ENCODE results near the gene TUBG2. TPM values are rescaled to one million over a fixed set of nuclear protein-coding genes. Genes with fewer than 3 reads are reported as not detected.
A peak's percentile ranks its signal among the peaks of the same experiment; 100 is the strongest.

The TUBG2 gene
- total and polyA plus RNA-seq, 10 of the 15 experiments (the other 5 are each of a cell fraction or from before 2014, with no cell fraction given), result 1.2 to 12.5 (median 8.9) TPM

DNA sequence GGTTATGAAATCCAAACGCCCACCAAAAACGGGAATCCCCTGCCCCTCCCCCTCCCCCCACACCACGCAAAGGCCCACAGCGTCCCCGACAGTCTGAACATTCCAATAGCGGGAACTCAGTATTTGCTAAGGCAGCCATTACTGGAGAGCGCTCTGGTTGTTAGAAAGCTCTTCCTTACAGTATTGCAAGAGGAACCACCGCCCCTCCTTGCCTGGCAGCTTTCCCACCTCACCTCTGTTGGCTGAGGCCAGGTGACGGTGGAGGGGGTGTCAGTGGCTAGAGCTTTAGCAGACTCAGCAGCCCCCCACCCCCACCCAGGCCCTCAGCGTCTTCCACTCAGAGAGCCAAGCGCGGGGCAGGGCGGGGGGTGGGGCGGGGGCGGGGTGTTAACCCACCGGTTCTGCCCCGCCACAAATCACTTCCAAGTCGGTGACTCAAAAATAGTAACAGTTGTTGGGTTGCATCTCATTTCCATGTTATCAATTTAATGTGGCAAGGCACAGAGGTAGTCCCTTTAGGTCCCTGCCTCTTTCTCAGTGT lies 19.9 kb downstream of the TUBG2 start:
- H3K36me3 ChIP-seq (ENCODE audit: control insufficient read depth in 2 of 2, insufficient read depth in 2 of 2, low read length in 1 of 2), result no peaks in the 10 kb centered on the region
- peaks cover 83% of the 10 kb centered on the region for H3K79me2 ChIP-seq (ENCODE audit: control insufficient read depth, insufficient read depth, low read length)
- H4K20me1 ChIP-seq (ENCODE audit: control insufficient read depth, insufficient read depth), result no peaks in the 10 kb centered on the region
- ChIA-PET CTCF (interaction anchor here (0.8 to 10.1 kb wide), 10 partner anchors 10 to 130 kb away, joined by 3 to 239 read pairs (median 6); partner anchors contain the start of genes PSMC3IP, RETREG3, TUBG1 and TUBG2), RAD21 (ENCODE audit: unreplicated experiment) (interaction anchor here (0.6 to 6.5 kb wide), 11 partner anchors 26 to 578 kb away, joined by 3 to 152 read pairs (median 5); partner anchors contain the start of genes PSMC3IP, RETREG3 and TUBG1), POLR2A (interaction anchor here (0.9 to 6.6 kb wide), 11 partner anchors 21 to 264 kb away, joined by 3 to 120 read pairs (median 6); partner anchors contain the start of genes PSMC3IP, RETREG3, TUBG1 and TUBG2), SMC1A (ENCODE audit: uncharacterized antibody, unreplicated experiment) (interaction anchor here (0.9 to 8.3 kb wide), 10 partner anchors 20 to 142 kb away, joined by 3 to 124 read pairs (median 12); partner anchors contain the start of genes PSMC3IP, RETREG3, TUBG1 and TUBG2)
- no peaks in the 10 kb centered on the region for H3K27me3 ChIP-seq (replicated peaks in 1 of 2; ENCODE audit: control insufficient read depth in 2 of 2, insufficient read depth in 2 of 2, low read length in 1 of 2)
- peak overlapping the region; percentile 100 for H3K4me2 ChIP-seq (ENCODE audit: control insufficient read depth, insufficient read depth)
- DNase-seq (ENCODE audit: low read depth, low spot score) (no peak), ATAC-seq (peak; percentile 3), FAIRE-seq (no peak)
- H3K9me3 ChIP-seq (replicated peaks; ENCODE audit: control insufficient read depth, insufficient read depth, low read length), result no peaks in the 10 kb centered on the region
- peak overlapping the region; percentile 91 for H2AFZ ChIP-seq (ENCODE audit: control insufficient read depth, low read depth, low read length)
- peak overlapping the region; percentile 82 for H3K4me3 ChIP-seq
- 13% methylated on average over 6 of the region's 18 CpGs for WGBS (ENCODE audit: insufficient coverage, insufficient replicate concordance, low lambda C conversion rate, missing lambda C conversion rate)
- no TSS peak for BruUV-seq (replicated peaks)
- H3K27ac ChIP-seq (ENCODE audit: control insufficient read depth, insufficient read depth), result peak overlapping the region; percentile 93
- H3K4me1 ChIP-seq (ENCODE audit: control insufficient read depth, insufficient read depth, low read length), result peaks cover 19% of the 10 kb centered on the region
- in situ Hi-C loops (cut with MboI) (no loop called here), intact Hi-C loops (cut with micrococcal nuclease; ENCODE audit: unreplicated experiment) (loop anchor here (2.0 kb wide), 1 partner anchor 60 kb away; no protein-coding TSS in a partner anchor)
- H3K9ac ChIP-seq (ENCODE audit: control insufficient read depth, insufficient read depth, low read length), result peak overlapping the region; percentile 88
- no peak for TF ChIP-seq NFYA (IDR thresholded peaks at IDR 0.05; ENCODE audit: borderline replicate concordance, low read depth, low read length)
- peak in 1 of 2 experiments; percentile 5; a peak in 1 of 4 replicates for TF ChIP-seq BHLHE40 (IDR thresholded peaks at IDR 0.05; ENCODE audit: borderline replicate concordance in 1 of 2, low read depth in 2 of 2, low read length in 1 of 2)
- no peak for TF ChIP-seq GABPA (IDR thresholded peaks at IDR 0.05; ENCODE audit: low read depth)
- TF ChIP-seq, protein P1, sequence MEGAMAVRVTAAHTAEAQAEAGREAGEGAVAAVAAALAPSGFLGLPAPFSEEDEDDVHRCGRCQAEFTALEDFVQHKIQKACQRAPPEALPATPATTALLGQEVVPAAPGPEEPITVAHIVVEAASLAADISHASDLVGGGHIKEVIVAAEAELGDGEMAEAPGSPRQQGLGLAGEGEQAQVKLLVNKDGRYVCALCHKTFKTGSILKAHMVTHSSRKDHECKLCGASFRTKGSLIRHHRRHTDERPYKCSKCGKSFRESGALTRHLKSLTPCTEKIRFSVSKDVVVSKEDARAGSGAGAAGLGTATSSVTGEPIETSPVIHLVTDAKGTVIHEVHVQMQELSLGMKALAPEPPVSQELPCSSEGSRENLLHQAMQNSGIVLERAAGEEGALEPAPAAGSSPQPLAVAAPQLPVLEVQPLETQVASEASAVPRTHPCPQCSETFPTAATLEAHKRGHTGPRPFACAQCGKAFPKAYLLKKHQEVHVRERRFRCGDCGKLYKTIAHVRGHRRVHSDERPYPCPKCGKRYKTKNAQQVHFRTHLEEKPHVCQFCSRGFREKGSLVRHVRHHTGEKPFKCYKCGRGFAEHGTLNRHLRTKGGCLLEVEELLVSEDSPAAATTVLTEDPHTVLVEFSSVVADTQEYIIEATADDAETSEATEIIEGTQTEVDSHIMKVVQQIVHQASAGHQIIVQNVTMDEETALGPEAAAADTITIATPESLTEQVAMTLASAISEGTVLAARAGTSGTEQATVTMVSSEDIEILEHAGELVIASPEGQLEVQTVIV (IDR thresholded peaks at IDR 0.05; ENCODE audit: borderline replicate concordance, partially characterized antibody), result no peak
- TF ChIP-seq JUNB (IDR thresholded peaks at IDR 0.05), result no peak
- TF ChIP-seq, protein P2, sequence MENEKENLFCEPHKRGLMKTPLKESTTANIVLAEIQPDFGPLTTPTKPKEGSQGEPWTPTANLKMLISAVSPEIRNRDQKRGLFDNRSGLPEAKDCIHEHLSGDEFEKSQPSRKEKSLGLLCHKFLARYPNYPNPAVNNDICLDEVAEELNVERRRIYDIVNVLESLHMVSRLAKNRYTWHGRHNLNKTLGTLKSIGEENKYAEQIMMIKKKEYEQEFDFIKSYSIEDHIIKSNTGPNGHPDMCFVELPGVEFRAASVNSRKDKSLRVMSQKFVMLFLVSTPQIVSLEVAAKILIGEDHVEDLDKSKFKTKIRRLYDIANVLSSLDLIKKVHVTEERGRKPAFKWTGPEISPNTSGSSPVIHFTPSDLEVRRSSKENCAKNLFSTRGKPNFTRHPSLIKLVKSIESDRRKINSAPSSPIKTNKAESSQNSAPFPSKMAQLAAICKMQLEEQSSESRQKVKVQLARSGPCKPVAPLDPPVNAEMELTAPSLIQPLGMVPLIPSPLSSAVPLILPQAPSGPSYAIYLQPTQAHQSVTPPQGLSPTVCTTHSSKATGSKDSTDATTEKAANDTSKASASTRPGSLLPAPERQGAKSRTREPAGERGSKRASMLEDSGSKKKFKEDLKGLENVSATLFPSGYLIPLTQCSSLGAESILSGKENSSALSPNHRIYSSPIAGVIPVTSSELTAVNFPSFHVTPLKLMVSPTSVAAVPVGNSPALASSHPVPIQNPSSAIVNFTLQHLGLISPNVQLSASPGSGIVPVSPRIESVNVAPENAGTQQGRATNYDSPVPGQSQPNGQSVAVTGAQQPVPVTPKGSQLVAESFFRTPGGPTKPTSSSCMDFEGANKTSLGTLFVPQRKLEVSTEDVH (IDR thresholded peaks at IDR 0.05; ENCODE audit: low read depth, partially characterized antibody), result no peak
- TF ChIP-seq, protein P3, sequence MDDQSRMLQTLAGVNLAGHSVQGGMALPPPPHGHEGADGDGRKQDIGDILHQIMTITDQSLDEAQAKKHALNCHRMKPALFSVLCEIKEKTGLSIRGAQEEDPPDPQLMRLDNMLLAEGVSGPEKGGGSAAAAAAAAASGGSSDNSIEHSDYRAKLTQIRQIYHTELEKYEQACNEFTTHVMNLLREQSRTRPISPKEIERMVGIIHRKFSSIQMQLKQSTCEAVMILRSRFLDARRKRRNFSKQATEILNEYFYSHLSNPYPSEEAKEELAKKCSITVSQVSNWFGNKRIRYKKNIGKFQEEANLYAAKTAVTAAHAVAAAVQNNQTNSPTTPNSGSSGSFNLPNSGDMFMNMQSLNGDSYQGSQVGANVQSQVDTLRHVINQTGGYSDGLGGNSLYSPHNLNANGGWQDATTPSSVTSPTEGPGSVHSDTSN (IDR thresholded peaks at IDR 0.05; ENCODE audit: insufficient replicate concordance, low read depth, low read length), result no peak
- TF ChIP-seq, protein P4, sequence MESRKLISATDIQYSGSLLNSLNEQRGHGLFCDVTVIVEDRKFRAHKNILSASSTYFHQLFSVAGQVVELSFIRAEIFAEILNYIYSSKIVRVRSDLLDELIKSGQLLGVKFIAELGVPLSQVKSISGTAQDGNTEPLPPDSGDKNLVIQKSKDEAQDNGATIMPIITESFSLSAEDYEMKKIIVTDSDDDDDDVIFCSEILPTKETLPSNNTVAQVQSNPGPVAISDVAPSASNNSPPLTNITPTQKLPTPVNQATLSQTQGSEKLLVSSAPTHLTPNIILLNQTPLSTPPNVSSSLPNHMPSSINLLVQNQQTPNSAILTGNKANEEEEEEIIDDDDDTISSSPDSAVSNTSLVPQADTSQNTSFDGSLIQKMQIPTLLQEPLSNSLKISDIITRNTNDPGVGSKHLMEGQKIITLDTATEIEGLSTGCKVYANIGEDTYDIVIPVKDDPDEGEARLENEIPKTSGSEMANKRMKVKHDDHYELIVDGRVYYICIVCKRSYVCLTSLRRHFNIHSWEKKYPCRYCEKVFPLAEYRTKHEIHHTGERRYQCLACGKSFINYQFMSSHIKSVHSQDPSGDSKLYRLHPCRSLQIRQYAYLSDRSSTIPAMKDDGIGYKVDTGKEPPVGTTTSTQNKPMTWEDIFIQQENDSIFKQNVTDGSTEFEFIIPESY (IDR thresholded peaks at IDR 0.05), result no peak
- TF ChIP-seq YY1 (IDR thresholded peaks at IDR 0.05; ENCODE audit: low read depth, low read length), result peak; percentile 87
- no peak for TF ChIP-seq EZH2 (IDR thresholded peaks at IDR 0.05; ENCODE audit: borderline replicate concordance, control insufficient read depth, low read depth, low read length)
- TF ChIP-seq CBX5 (IDR thresholded peaks at IDR 0.05; ENCODE audit: low read depth), result no peak
- TF ChIP-seq ZSCAN29 (IDR thresholded peaks at IDR 0.05), result no peak
- TF ChIP-seq ZBED1 (IDR thresholded peaks at IDR 0.05; ENCODE audit: borderline replicate concordance), result no peak
- TF ChIP-seq POU2F2 (IDR thresholded peaks at IDR 0.05; ENCODE audit: borderline replicate concordance, low read depth, low read length), result no peak
- TF ChIP-seq FOXK2 (IDR thresholded peaks at IDR 0.05), result no peak
